Heart right ventricle (tissue), 16 donors: Measurements from ENCODE around the gene PHYKPL. TPM values are rescaled to one million over a fixed set of nuclear protein-coding genes. Genes with fewer than 3 reads are reported as not detected.

Source experiments
- ATAC-seq, 8 donors: fragments of 200-7000 bp; cut with Tn5 transposase; one replicate each; pipeline ENCODE4 v1.9.1; 2020; ENCODE audit warnings: mild to moderate bottlenecking in 8 of 8, moderate library complexity in 8 of 8, moderate number of reproducible peaks in 1 of 8
- DNase-seq, 2 donors: peaks; one replicate each; pipeline ENCODE4 v3.0.0-alpha.2; 2020
- H3K27ac ChIP-seq, 10 donors: fragments of 200-600 bp; sonication (generic) in 2 of 10; one replicate each; pipeline versions ENCODE4 v1.5.0 to v1.8.0; 2020 to 2022; ENCODE audit warnings: mild to moderate bottlenecking in 3 of 10
- H3K27me3 ChIP-seq, 7 donors: fragments of 200-600 bp; one replicate each; pipeline ENCODE4 v1.8.0; 2021 to 2022; ENCODE audit warnings: mild to moderate bottlenecking in 2 of 7
- H3K36me3 ChIP-seq, 9 donors: fragments of 200-600 bp; sonication (generic) in 1 of 9; one replicate each; pipeline versions ENCODE4 v1.5.0 to v1.8.0; 2020 to 2022; ENCODE audit warnings: mild to moderate bottlenecking in 2 of 9
- H3K4me1 ChIP-seq, 9 donors: fragments of 200-600 bp; sonication (generic) in 1 of 9; one replicate each; pipeline versions ENCODE4 v1.5.0 to v1.8.0; 2020 to 2022; ENCODE audit warnings: mild to moderate bottlenecking in 4 of 9
- H3K4me3 ChIP-seq, 10 donors: fragments of 200-600 bp; sonication (generic) in 2 of 10; one replicate each; pipeline versions ENCODE4 v1.5.0 to v1.8.0; 2020 to 2022; ENCODE audit warnings: mild to moderate bottlenecking in 7 of 10, moderate library complexity in 2 of 10
- H3K9me3 ChIP-seq, 11 donors: fragments of 200-600 bp in 10 of 11; sonication (generic) in 2 of 11; one replicate each; pipeline versions ENCODE4 v1.5.0 to v1.8.0; 2013 to 2022; ENCODE audit warnings: mild to moderate bottlenecking in 2 of 11, control low read depth in 1 of 11, moderate library complexity in 1 of 11
- WGBS, 2 donors: extraction: QIAGEN DNeasy Blood & Tissue Kit; methylation state at CpG; one replicate each; pipeline ENCODE4 v1.1.7; 2013; ENCODE audit warnings: inconsistent platforms in 1 of 2; 5-methylcytosine and 5-hydroxymethylcytosine counted together
- intact Hi-C, 10 donors: fragments of 100-400 bp; cut with DNase I; formaldehyde crosslinking; loops; one replicate each; pipeline versions ENCODE4 v1.11.1 to v1.14.2; 2022
- polyA plus RNA-seq, 2 donors: library from polyadenylated mRNA; stranded (reverse); fragments of 200-250 nt; gene quantifications; one replicate each; pipeline ENCODE4 v1.2.3, GENCODE V29; 2013
- total RNA-seq, 10 donors: library from RNA; stranded (reverse); fragmentation: NEBNext Ultra II Directional in 3 of 10; extraction: Animal tissue kit (Norgen Biotek cat#: 25700) in 3 of 10; gene quantifications; one replicate each; pipeline versions ENCODE4 v1.2.1 to v1.2.4, GENCODE V29; 2021 to 2023
- TF ChIP-seq, protein P1 (sequence below), 9 donors: fragments of 200-600 bp; sonication (generic) in 2 of 9; IDR thresholded peaks; one replicate each; pipeline versions ENCODE4 v1.5.0 to v1.8.0; 2021 to 2022; ENCODE audit warnings: antibody characterized with exemption in 9 of 9, mild to moderate bottlenecking in 5 of 9, moderate library complexity in 1 of 9
- donor health status: Arrhythmogenic right ventricular cardiomyopathy.
- donor health status: ischemic (EF 13 %, LVEDD 7.1; RV severe dilation, severe dysfunction).
- donor health status: healthy with polysubstance abuse.
- donor health status: DM: no; HTN: yes; CAD: no.
- donor health status: DM: no; HTN: no; CAD: no.
- donor health status: ischemic (EF 25% LVEDD 6.9; RV normal size, moderate dysfunction).
- donor health status: ischemic (EF 25% LVEDD 5.7; RV mildly dilated, moderate dysfunction).
- donor health status: healthy.
- donor health status: DM: yes; HTN: yes; CAD: no.
- donor health status: Ischemic cardiomyopathy.
- donor health status: ischemic (EF 35%, LVEDD 5.7; RV mildly dilated, moderate dysfunction).
- donor health status: nonischemic (EF 11% LVEDD 7.7; RV severe dilation, severe dysfunction).
- donor health status: DM: yes; HTN: yes; CAD: no.
- donor health status: PGD.
- donor health status: ischemic (EF 29% LVEDD 5.4; RV normal size, mild dysfunction).
- donor health status: nonischemic (EF 23%, LVEDD 6.1; RV moderate dilation, normal function).

PHYKPL gene
- total and polyA plus RNA-seq, 12 donors: 24.8 to 59.8 (median 37.3) TPM

DNA sequence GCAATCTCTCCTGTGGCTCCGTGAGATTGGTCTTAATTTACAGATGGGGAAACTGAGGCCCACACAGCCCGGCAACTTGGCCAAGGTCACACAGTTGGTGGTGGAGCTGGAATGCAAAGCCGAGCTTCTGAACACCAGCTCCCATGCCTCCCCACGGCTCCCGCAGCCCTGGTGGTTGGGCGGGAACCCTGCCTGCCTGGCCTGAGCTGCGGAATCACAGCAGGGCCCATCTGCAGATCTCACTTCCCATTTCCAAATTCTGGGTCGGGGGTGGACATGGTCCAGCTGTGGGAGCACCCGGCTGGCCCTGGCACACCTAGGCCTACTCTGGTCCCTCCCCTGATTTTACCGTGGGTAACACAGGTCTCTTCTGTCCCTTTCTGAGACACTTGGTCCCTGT is 35.3 kb upstream of the PHYKPL start:
- H3K4me1 ChIP-seq: peaks cover 0 to 17% (median 4%) of the 10 kb centered on the region in 9 donors
- H3K36me3 ChIP-seq: no peaks in the 10 kb centered on the region
- TF ChIP-seq, protein P1, sequence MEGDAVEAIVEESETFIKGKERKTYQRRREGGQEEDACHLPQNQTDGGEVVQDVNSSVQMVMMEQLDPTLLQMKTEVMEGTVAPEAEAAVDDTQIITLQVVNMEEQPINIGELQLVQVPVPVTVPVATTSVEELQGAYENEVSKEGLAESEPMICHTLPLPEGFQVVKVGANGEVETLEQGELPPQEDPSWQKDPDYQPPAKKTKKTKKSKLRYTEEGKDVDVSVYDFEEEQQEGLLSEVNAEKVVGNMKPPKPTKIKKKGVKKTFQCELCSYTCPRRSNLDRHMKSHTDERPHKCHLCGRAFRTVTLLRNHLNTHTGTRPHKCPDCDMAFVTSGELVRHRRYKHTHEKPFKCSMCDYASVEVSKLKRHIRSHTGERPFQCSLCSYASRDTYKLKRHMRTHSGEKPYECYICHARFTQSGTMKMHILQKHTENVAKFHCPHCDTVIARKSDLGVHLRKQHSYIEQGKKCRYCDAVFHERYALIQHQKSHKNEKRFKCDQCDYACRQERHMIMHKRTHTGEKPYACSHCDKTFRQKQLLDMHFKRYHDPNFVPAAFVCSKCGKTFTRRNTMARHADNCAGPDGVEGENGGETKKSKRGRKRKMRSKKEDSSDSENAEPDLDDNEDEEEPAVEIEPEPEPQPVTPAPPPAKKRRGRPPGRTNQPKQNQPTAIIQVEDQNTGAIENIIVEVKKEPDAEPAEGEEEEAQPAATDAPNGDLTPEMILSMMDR (IDR thresholded peaks at IDR 0.05): no peak
- 86 to 87% methylated on average over 10 of the region's 10 CpGs for WGBS, 2 donors
- H3K27ac ChIP-seq: peak overlapping the region in 3 of 10 donors; percentile 4 to 53 (median 15)
- no peaks in the 10 kb centered on the region for H3K27me3 ChIP-seq
- intact Hi-C loops: no loop called here
- no peak overlapping the region for H3K4me3 ChIP-seq
- peak in 1 of 8 donors; percentile 25 for ATAC-seq
- no peak for DNase-seq
- no peaks in the 10 kb centered on the region for H3K9me3 ChIP-seq

DNA sequence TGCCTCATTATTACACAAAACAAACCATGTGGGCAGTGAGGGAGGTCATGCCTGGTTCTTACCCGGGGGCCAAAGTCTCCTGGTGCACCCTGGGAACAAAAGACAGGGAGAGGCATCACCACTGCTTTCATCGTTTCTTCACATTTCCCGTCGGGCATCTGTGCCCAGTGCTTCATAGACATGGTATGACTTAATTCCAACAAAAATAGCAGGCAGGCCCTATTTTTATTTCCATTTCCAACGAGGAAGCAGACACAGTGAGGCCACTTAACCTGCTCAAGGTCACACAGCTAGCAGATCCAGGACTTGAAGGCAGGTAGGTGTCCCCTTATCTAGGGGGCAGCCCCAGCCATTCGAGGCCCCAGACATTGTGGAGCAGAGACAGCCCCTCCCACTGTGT is 34.6 kb upstream of the PHYKPL start:
- Histone ChIP-seq H3K9me3 (no peaks in the 10 kb centered on the region), H3K27me3 (no peaks in the 10 kb centered on the region), H3K27ac (peak overlapping the region in 3 of 10 donors; percentile 15 to 53 (median 43)), H3K36me3 (no peaks in the 10 kb centered on the region), H3K4me1 (peaks cover 0 to 17% (median 4%) of the 10 kb centered on the region in 9 donors), H3K4me3 (no peak overlapping the region)
- DNase-seq (peak; percentile 0 to 28), ATAC-seq (peak; percentile 32 to 89 (median 76))
- intact Hi-C loops: no loop called here
- 36 to 45% methylated on average over 6 of the region's 6 CpGs for WGBS, 2 donors
- TF ChIP-seq, protein P1 (IDR thresholded peaks at IDR 0.05): no peak

DNA sequence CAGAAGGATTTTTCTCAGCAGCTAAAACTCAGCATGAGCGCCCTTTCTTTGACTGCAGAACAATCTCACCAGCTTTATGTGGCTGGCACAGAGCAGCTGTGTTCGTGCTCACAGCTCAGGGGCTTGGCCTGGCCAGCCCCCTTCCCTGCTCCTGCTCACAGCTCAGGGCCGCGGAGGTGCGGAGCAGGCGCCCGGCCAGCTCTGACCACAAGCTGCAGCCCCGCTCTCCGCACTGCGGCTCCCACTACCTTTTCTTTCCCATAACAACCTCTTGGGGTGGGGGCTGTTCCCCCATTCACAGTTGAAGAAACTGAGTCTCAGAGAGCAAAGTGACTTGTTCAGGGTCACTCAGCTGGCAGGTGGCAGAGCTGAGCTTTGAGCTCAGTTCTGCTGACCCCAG is 34.0 kb upstream of the PHYKPL start:
- intact Hi-C loops: no loop called here
- H3K4me3 ChIP-seq: no peak overlapping the region
- ATAC-seq (no peak), DNase-seq (no peak)
- peaks cover 0 to 17% (median 4%) of the 10 kb centered on the region in 9 donors for H3K4me1 ChIP-seq
- peak overlapping the region in 1 of 10 donors; percentile 53 for H3K27ac ChIP-seq
- H3K36me3 ChIP-seq: no peaks in the 10 kb centered on the region
- 88 to 92% methylated on average over 10 of the region's 10 CpGs for WGBS, 2 donors
- no peaks in the 10 kb centered on the region for H3K27me3 ChIP-seq
- TF ChIP-seq, protein P1 (IDR thresholded peaks at IDR 0.05): no peak
- H3K9me3 ChIP-seq: no peaks in the 10 kb centered on the region

DNA sequence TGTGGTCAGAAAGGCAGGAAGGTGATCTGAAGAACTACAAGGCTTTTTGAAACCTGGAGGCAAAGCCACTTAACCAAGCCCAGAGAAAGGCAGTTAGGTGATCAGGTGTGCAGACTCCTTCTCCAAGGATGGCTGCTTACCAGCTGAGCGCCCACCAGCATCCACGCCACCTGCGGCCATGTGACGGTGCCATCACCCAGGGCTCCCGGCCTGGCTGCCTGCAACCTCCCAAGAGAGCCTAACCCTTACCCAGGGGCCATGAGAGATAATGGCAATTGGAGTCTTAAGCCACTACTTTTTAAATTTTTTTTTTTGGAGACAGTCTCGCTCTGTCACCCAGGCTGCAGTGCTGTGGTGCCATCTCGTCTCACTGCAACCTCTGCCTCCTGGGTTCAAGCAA is 33.1 kb upstream of the PHYKPL start:
- Histone ChIP-seq H3K4me3 (no peak overlapping the region), H3K36me3 (no peaks in the 10 kb centered on the region), H3K4me1 (peaks cover 0 to 17% (median 4%) of the 10 kb centered on the region in 9 donors), H3K27me3 (no peaks in the 10 kb centered on the region), H3K9me3 (no peaks in the 10 kb centered on the region), H3K27ac (no peak overlapping the region)
- DNase-seq: peak in 1 of 2 donors; percentile 4
- intact Hi-C loops: no loop called here
- ATAC-seq: no peak
- WGBS, 2 donors: 94 to 95% methylated on average over 7 of the region's 7 CpGs
- TF ChIP-seq, protein P1 (IDR thresholded peaks at IDR 0.05): no peak
